Transverse colon (tissue), 4 donors: ENCODE data around the gene NFAM1. TPM values are rescaled to one million over a fixed set of nuclear protein-coding genes. Genes with fewer than 3 reads are reported as not detected.

Experiments
- DNase-seq: peaks from one replicate; pipeline ENCODE4 v3.0.0-alpha.2; 2019
- H3K27ac ChIP-seq, 4 donors: fragments of 200-600 bp; sonication (generic); 2 replicates each; pipeline ENCODE4 v1.5.1; 2016 to 2018; ENCODE audit warnings: inconsistent platforms in 4 of 4
- H3K27me3 ChIP-seq: fragments of 200-600 bp; sonication (generic); 2 replicates; pipeline ENCODE4 v1.5.1; 2017; ENCODE audit warnings: inconsistent platforms
- H3K36me3 ChIP-seq, 4 donors: fragments of 200-600 bp; sonication (generic); 2 replicates each; pipeline ENCODE4 v1.5.1; 2017 to 2019; ENCODE audit warnings: inconsistent platforms in 4 of 4
- H3K4me1 ChIP-seq, 4 donors: fragments of 200-600 bp; sonication (generic); 2 replicates each; pipeline ENCODE4 v1.5.1; 2017 to 2020; ENCODE audit warnings: inconsistent platforms in 4 of 4
- H3K4me3 ChIP-seq, 4 donors: fragments of 200-600 bp; sonication (generic); 1 replicate in 1 of 4; 2 replicates in 3 of 4; pipeline versions ENCODE4 v1.5.1 to v1.6.1; 2017 to 2019; ENCODE audit warnings: inconsistent platforms in 4 of 4
- H3K9me3 ChIP-seq, 2 donors: fragments of 200-600 bp; sonication (generic); 2 replicates each; pipeline ENCODE4 v1.5.1; 2017 to 2019; ENCODE audit warnings: inconsistent platforms in 2 of 2
- CTCF ChIP-seq, 5 experiments: fragments of 200-600 bp in 3 of 5; fragments of 450-650 bp in 2 of 5; sonication (generic) in 3 of 5; IDR thresholded peaks; 1 replicate in 2 of 5; 2 replicates in 3 of 5; pipeline ENCODE4 v1.5.1; 2016 to 2017; ENCODE audit warnings: antibody characterized with exemption in 5 of 5, inconsistent platforms in 3 of 5, mild to moderate bottlenecking in 2 of 5, moderate library complexity in 1 of 5
- EP300 ChIP-seq: sonication (generic); formaldehyde crosslinking; IDR thresholded peaks from one replicate; pipeline ENCODE4 v1.6.1; 2017; ENCODE audit warnings: antibody characterized with exemption, low read depth
- POLR2A ChIP-seq: fragments of 450-650 bp; IDR thresholded peaks from one replicate; pipeline ENCODE4 v1.6.1; 2016; ENCODE audit warnings: antibody characterized with exemption, mild to moderate bottlenecking, moderate library complexity
- POLR2AphosphoS5 ChIP-seq, 3 donors: sonication (generic); formaldehyde crosslinking; IDR thresholded peaks; one replicate each; pipeline ENCODE4 v1.6.1; 2016; ENCODE audit warnings: antibody characterized with exemption in 3 of 3
- WGBS, 2 donors: methylation state at CpG; one replicate each; pipeline ENCODE4 v1.1.5; 2018; ENCODE audit warnings: low coverage in 1 of 2; 5-methylcytosine and 5-hydroxymethylcytosine counted together
- in situ Hi-C, 4 donors: fragments of 200-750 bp; cut with MboI; loops; one replicate each; pipeline versions ENCODE4 v1.15.0 to v1.15.1; 2017; ENCODE audit warnings: low sequenced_read_pairs in 3 of 4, low pct_ligation_motif_present in 1 of 4, low pct_unique_long_range_greater_than_20kb in 1 of 4
- intact Hi-C: fragments of 100-400 bp; cut with DNase I; formaldehyde crosslinking; loops from one replicate; pipeline ENCODE4 v1.15.1; 2023; ENCODE audit warnings: low total_unique reads
- total RNA-seq, 4 donors: library from RNA; depleted of rRNA; stranded (reverse); fragments of >200 nt; gene quantifications; one replicate each; pipeline ENCODE4 v1.1.0, GENCODE V29; 2016

Gene NFAM1
- total RNA-seq, 4 donors from 2014 or later = 1.1 to 1.4 TPM; not detected in 2

GRCh38 chr22:42385696-42386095 lies 46.5 kb downstream of the NFAM1 start:
- H3K36me3 ChIP-seq = no peaks in the 10 kb centered on the region
- WGBS, 2 donors = 88 to 100% methylated on average over 1 to 8 of the region's 8 CpGs
- no peaks in the 10 kb centered on the region for H3K4me1 ChIP-seq
- intact Hi-C loops (no loop called here), in situ Hi-C loops (no loop called here)
- H3K9me3 ChIP-seq = no peaks in the 10 kb centered on the region
- no peak overlapping the region for H3K4me3 ChIP-seq
- DNase-seq = no peak
- TF ChIP-seq POLR2A = no peak
- no peak for TF ChIP-seq POLR2AphosphoS5 (IDR thresholded peaks at IDR 0.05)
- TF ChIP-seq EP300 = no peak
- TF ChIP-seq CTCF (IDR thresholded peaks at IDR 0.05) = no peak
- H3K27ac ChIP-seq = no peak overlapping the region
- no peaks in the 10 kb centered on the region for H3K27me3 ChIP-seq

DNA sequence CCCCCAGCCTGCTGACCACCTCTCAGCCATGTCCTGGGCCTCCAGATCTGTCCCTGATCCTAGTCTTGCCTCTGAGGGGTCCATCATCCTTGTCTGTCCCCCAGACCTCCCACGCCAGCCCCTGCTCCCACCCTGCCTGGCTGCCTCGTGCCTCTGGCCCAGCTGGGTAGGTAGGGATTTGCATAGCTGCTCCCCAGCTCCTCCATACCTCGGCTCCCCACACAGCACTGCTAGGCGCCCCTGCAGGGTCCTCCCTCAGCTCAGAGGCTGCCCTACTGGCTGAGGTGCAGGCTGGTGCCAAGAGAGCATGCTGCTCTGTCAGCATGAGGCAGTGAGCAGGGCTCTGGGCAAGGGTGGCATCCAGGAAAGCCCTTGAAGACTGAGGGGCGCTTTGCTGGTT lies 47.7 kb downstream of the NFAM1 start:
- no peak for TF ChIP-seq POLR2A
- TF ChIP-seq POLR2AphosphoS5 (IDR thresholded peaks at IDR 0.05) = no peak
- no peak for TF ChIP-seq CTCF (IDR thresholded peaks at IDR 0.05)
- no peak for TF ChIP-seq EP300
- H3K4me1 ChIP-seq = no peaks in the 10 kb centered on the region
- no peaks in the 10 kb centered on the region for H3K27me3 ChIP-seq
- no peak for DNase-seq
- no peak overlapping the region for H3K4me3 ChIP-seq
- H3K36me3 ChIP-seq = no peaks in the 10 kb centered on the region
- intact Hi-C loops (no loop called here), in situ Hi-C loops (no loop called here)
- 87 to 100% methylated on average over 1 to 5 of the region's 5 CpGs for WGBS, 2 donors
- H3K9me3 ChIP-seq = no peaks in the 10 kb centered on the region
- H3K27ac ChIP-seq = no peak overlapping the region

DNA sequence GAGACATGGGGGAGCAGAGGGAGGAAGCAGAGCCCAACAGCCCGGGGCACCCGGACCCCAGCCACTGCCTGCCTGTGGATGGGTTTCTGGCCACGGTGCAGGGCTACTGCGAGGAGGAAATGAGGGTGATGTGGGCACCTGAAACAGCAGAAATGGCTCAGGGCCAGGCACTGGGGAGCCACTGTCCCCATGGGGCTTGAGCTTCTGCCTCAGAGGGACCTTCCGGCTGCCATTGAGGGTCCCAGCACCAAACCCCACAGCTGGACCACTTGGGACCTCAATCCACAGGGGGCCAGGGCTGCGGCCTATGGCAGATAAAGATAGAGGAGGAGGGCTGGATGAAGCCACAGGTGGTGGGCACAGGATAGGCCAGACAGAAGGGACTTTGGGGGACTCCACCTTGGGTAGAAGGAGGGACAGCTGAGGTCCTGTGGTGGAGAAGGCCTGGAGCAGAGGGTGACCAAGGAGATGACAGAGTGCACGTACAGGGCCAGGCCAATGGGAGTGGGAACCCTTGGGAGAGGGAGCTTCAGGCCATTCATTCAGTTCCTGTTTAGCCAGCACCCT lies 48.3 kb downstream of the NFAM1 start:
- H3K27me3 ChIP-seq = no peaks in the 10 kb centered on the region
- in situ Hi-C loops = no loop called here
- no peaks in the 10 kb centered on the region for H3K36me3 ChIP-seq
- no peaks in the 10 kb centered on the region for H3K9me3 ChIP-seq
- no peaks in the 10 kb centered on the region for H3K4me1 ChIP-seq
- no peak for DNase-seq
- H3K4me3 ChIP-seq = no peak overlapping the region
- no peak overlapping the region for H3K27ac ChIP-seq
- WGBS, 2 donors = 82% methylated on average over 7 of the region's 7 CpGs; no CpG with 5 or more reads in 1 of the 2 donors
- intact Hi-C loops = no loop called here
- no peak for TF ChIP-seq CTCF (IDR thresholded peaks at IDR 0.05)
- TF ChIP-seq POLR2AphosphoS5 (IDR thresholded peaks at IDR 0.05) = no peak
- TF ChIP-seq POLR2A = no peak
- no peak for TF ChIP-seq EP300

GRCh38 chr22:42383287-42383686 lies 48.9 kb downstream of the NFAM1 start:
- H3K4me3 ChIP-seq = no peak overlapping the region
- no peaks in the 10 kb centered on the region for H3K9me3 ChIP-seq
- TF ChIP-seq EP300 = no peak
- TF ChIP-seq POLR2AphosphoS5 (IDR thresholded peaks at IDR 0.05) = no peak
- TF ChIP-seq POLR2A = no peak
- TF ChIP-seq CTCF (IDR thresholded peaks at IDR 0.05) = no peak
- intact Hi-C loops (no loop called here), in situ Hi-C loops (no loop called here)
- WGBS, 2 donors = 85% methylated on average over 5 of the region's 5 CpGs; no CpG with 5 or more reads in 1 of the 2 donors
- no peaks in the 10 kb centered on the region for H3K27me3 ChIP-seq
- H3K36me3 ChIP-seq = no peaks in the 10 kb centered on the region
- H3K27ac ChIP-seq = no peak overlapping the region
- no peak for DNase-seq
- no peaks in the 10 kb centered on the region for H3K4me1 ChIP-seq
